Activated CD8-positive, alpha-beta T cell treated with anti-CD3 and anti-CD28 coated beads for 36 hours (primary cell): ENCODE results near the gene LPCAT3. TPM values are rescaled to one million over a fixed set of nuclear protein-coding genes. Genes with fewer than 3 reads are reported as not detected.

Source experiments
- ATAC-seq: fragments of 200-7000 bp; cut with Tn5 transposase; one replicate; pipeline ENCODE4 v1.10.0; 2021; ENCODE audit warnings: mild to moderate bottlenecking, moderate library complexity
- CTCF ChIA-PET: fragments of 350-600 bp; sonication (Branson Sonifier 250); formaldehyde crosslinking; loops from one replicate; lab custom pipeline; 2021; ENCODE audit warnings: antibody characterized with exemption; lab: Charles Lee
- POLR2A ChIA-PET: fragments of 350-600 bp; sonication (Branson Sonifier 250); formaldehyde crosslinking; loops from one replicate; lab custom pipeline; 2021; ENCODE audit warnings: antibody characterized with exemption; lab: Charles Lee
- DNase-seq: peaks from one replicate; pipeline ENCODE4 v3.0.0-alpha.2; 2020
- H3K27ac Mint-ChIP-seq: one replicate; pipeline ENCODE4 v1.8.0; 2021; ENCODE audit warnings: mild to moderate bottlenecking, mixed read lengths
- H3K27me3 Mint-ChIP-seq: one replicate; pipeline ENCODE4 v1.8.0; 2021; ENCODE audit warnings: mixed read lengths
- H3K36me3 Mint-ChIP-seq: one replicate; pipeline ENCODE4 v1.8.0; 2021; ENCODE audit warnings: low read depth, mixed read lengths
- H3K4me1 Mint-ChIP-seq: one replicate; pipeline ENCODE4 v1.8.0; 2021; ENCODE audit warnings: low read depth, mixed read lengths
- H3K4me3 Mint-ChIP-seq: one replicate; pipeline ENCODE4 v1.8.0; 2021; ENCODE audit warnings: mild to moderate bottlenecking, moderate library complexity, mixed read lengths
- H3K9me3 Mint-ChIP-seq: one replicate; pipeline ENCODE4 v1.8.0; 2021; ENCODE audit warnings: mixed read lengths
- CTCF ChIP-seq: fragments of 200-600 bp; IDR thresholded peaks from one replicate; pipeline ENCODE4 v1.8.0; 2022; ENCODE audit warnings: antibody characterized with exemption, mild to moderate bottlenecking
- intact Hi-C: fragments of 100-400 bp; cut with micrococcal nuclease; formaldehyde crosslinking; loops from one replicate; pipeline ENCODE4 v1.10.0; 2022
- total RNA-seq, 2 experiments: library from RNA; stranded (reverse); gene quantifications; one replicate each; pipeline ENCODE4 v1.2.3, GENCODE V29; 2021

LPCAT3 gene
- total RNA-seq, 2 experiments from 2014 or later: 17.3 to 18.1 TPM

GRCh38 chr12:6966351-6966750 is 51.9 kb downstream of the LPCAT3 start:
- DNase-seq (no peak), ATAC-seq (no peak)
- POLR2A ChIA-PET: interaction anchor here (0.8 to 25.2 kb wide), 3 partner anchors 11 to 142 kb away, joined by 3 to 1266 read pairs (median 4); partner anchors contain the start of genes ATN1, C12orf57, PTPN6 and RNU7-1
- Mint-ChIP-seq H3K27me3 (no peaks in the 10 kb centered on the region), H3K27ac (peak overlapping the region; percentile 91), H3K36me3 (peaks cover 61% of the 10 kb centered on the region), H3K4me1 (peaks cover 64% of the 10 kb centered on the region), H3K9me3 (no peaks in the 10 kb centered on the region), H3K4me3 (no peak overlapping the region)
- TF ChIP-seq CTCF: no peak
- CTCF ChIA-PET: interaction anchor here (0.9 to 13.5 kb wide), 5 partner anchors 24 to 113 kb away, joined by 3 to 460 read pairs (median 3); partner anchors contain the start of genes C12orf57, LPCAT3, PTPN6 and RNU7-1
- intact Hi-C loops: no loop called here

- Mint-ChIP-seq H3K9me3 (no peaks in the 10 kb centered on the region), H3K27ac (peak overlapping the region; percentile 91), H3K4me3 (no peak overlapping the region), H3K27me3 (no peaks in the 10 kb centered on the region), H3K36me3 (peaks cover 61% of the 10 kb centered on the region), H3K4me1 (peaks cover 71% of the 10 kb centered on the region)
- TF ChIP-seq CTCF: no peak
- ChIA-PET POLR2A (interaction anchor here (0.8 to 25.2 kb wide), 3 partner anchors 12 to 143 kb away, joined by 3 to 1266 read pairs (median 4); partner anchors contain the start of genes ATN1, C12orf57, PTPN6 and RNU7-1), CTCF (interaction anchor here (0.9 to 13.5 kb wide), 5 partner anchors 24 to 112 kb away, joined by 3 to 460 read pairs (median 3); partner anchors contain the start of genes C12orf57, LPCAT3, PTPN6 and RNU7-1)
- no peak for ATAC-seq
- DNase-seq: no peak
- intact Hi-C loops: no loop called here
These were observed 52.6 kb downstream of the LPCAT3 start for GRCh38 chr12:6965714-6966113.

GRCh38 chr12:6965026-6965661 is 53.1 kb downstream of the LPCAT3 start:
- Mint-ChIP-seq H3K27me3 (no peaks in the 10 kb centered on the region), H3K9me3 (no peaks in the 10 kb centered on the region), H3K36me3 (peaks cover 65% of the 10 kb centered on the region), H3K4me1 (peaks cover 76% of the 10 kb centered on the region), H3K4me3 (peak overlapping the region; percentile 0), H3K27ac (peak overlapping the region; percentile 91)
- ChIA-PET CTCF (interaction anchor here (0.7 to 13.5 kb wide), 18 partner anchors 8 to 148 kb away, joined by 3 to 460 read pairs (median 6); partner anchors contain the start of genes C12orf57, PTPN6, RNU7-1 and SPSB2), POLR2A (interaction anchor here (0.6 to 25.2 kb wide), 5 partner anchors 8 to 163 kb away, joined by 3 to 1266 read pairs (median 5); partner anchors contain the start of genes ATN1, C12orf57, PTPN6 and RBP5)
- peak; percentile 35 for ATAC-seq
- peak; percentile 95 for TF ChIP-seq CTCF
- intact Hi-C loops: no loop called here
- DNase-seq: peak; percentile 92

GRCh38 chr12:6964605-6965025 is 53.7 kb downstream of the LPCAT3 start:
- CTCF ChIA-PET: interaction anchor here (0.7 to 13.5 kb wide), 17 partner anchors 8 to 148 kb away, joined by 3 to 460 read pairs (median 6); partner anchors contain the start of genes C12orf57, PTPN6, RNU7-1 and SPSB2
- Mint-ChIP-seq H3K4me1 (peaks cover 81% of the 10 kb centered on the region), H3K27me3 (no peaks in the 10 kb centered on the region), H3K4me3 (no peak overlapping the region), H3K27ac (peak overlapping the region; percentile 91), H3K36me3 (peaks cover 65% of the 10 kb centered on the region), H3K9me3 (no peaks in the 10 kb centered on the region)
- no peak for DNase-seq
- no peak for ATAC-seq
- intact Hi-C loops: no loop called here
- TF ChIP-seq CTCF: no peak
- POLR2A ChIA-PET: interaction anchor here (0.6 to 25.2 kb wide), 5 partner anchors 9 to 164 kb away, joined by 3 to 1266 read pairs (median 5); partner anchors contain the start of genes ATN1, C12orf57, PTPN6 and RBP5
